Mucosa of stomach (tissue), 1 donor: ENCODE measurements around the gene PTPN3.

Source experiments
- H3K27me3 ChIP-seq: one replicate; pipeline ENCODE4 v1.7.0; 2013; ENCODE audit warnings: mild to moderate bottlenecking, low read length; ENCODE audit not compliant: control insufficient read depth, insufficient read depth
- H3K36me3 ChIP-seq: one replicate; pipeline ENCODE4 v1.7.0; 2013; ENCODE audit warnings: low read length; ENCODE audit not compliant: control insufficient read depth, insufficient read depth
- H3K4me1 ChIP-seq: one replicate; pipeline ENCODE4 v1.7.0; 2013; ENCODE audit warnings: mild to moderate bottlenecking, low read length; ENCODE audit not compliant: control insufficient read depth, insufficient read depth
- H3K4me3 ChIP-seq: one replicate; pipeline ENCODE4 v1.7.0; 2013; ENCODE audit warnings: low read length
- H3K9ac ChIP-seq: one replicate; pipeline ENCODE4 v1.7.0; 2013; ENCODE audit warnings: mild to moderate bottlenecking, low read length, moderate library complexity
- H3K9me3 ChIP-seq: one replicate; pipeline ENCODE4 v1.7.0; 2013; ENCODE audit warnings: mild to moderate bottlenecking, low read length, moderate library complexity; ENCODE audit not compliant: control insufficient read depth
- donor health status: Pancreatic carcinoma.

The PTPN3 gene

DNA sequence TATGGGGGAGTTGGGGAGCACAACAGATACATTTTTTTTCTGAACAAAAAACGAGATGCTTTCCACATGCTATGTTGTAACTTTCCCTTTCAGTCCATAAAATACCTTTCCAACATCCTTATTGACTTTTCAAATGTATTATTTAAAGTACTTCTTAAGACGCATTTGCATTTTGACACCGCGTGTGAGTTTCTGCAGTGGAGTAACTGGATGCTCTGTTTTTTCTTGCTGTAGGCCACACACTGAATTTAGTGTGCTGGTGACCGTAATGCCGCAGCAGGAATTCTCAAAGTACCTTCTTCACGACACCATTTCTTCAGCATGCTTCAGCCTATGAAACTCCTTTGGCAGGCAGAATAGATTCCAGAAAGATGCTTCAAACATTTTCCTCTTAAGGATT lies 163.0 kb downstream of the PTPN3 start:
- Histone ChIP-seq H3K36me3 (no peaks in the 10 kb centered on the region), H3K9me3 (no peaks in the 10 kb centered on the region), H3K4me3 (no peak overlapping the region), H3K9ac (no peak overlapping the region), H3K27me3 (no peaks in the 10 kb centered on the region), H3K4me1 (peaks cover 25% of the 10 kb centered on the region)

DNA sequence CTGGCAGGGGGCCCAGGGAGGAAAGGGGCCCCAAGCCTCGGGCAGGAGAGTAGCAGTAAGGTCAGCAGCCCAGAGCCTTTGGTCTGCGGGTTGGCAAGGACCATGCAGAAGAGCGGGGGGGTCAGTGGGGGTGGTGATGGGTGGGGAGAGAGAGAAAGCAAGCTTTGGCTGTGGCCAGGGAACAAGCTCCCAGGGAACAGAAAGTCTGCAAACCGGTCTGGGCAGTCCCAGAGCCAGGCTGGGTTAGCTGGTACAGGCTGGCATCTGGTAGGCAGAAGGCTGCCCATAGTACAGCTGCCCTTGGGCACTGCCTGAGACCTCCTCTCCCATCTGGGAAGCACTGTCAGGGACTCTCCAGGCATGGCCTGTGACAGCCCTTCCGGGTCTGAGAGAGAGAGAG lies 166.8 kb downstream of the PTPN3 start:
- H3K9ac ChIP-seq, result peak overlapping the region; percentile 44
- H3K9me3 ChIP-seq, result no peaks in the 10 kb centered on the region
- no peak overlapping the region for H3K4me3 ChIP-seq
- no peaks in the 10 kb centered on the region for H3K27me3 ChIP-seq
- peaks cover 51% of the 10 kb centered on the region for H3K4me1 ChIP-seq
- no peaks in the 10 kb centered on the region for H3K36me3 ChIP-seq

- H3K36me3 ChIP-seq, result no peaks in the 10 kb centered on the region
- peaks cover 46% of the 10 kb centered on the region for H3K4me1 ChIP-seq
- no peaks in the 10 kb centered on the region for H3K27me3 ChIP-seq
- H3K9me3 ChIP-seq, result no peaks in the 10 kb centered on the region
- peak overlapping the region; percentile 70 for H3K9ac ChIP-seq
- no peak overlapping the region for H3K4me3 ChIP-seq
Measured at GRCh38 chr9:109329638-109330258, 168.4 kb downstream of the PTPN3 start.

DNA sequence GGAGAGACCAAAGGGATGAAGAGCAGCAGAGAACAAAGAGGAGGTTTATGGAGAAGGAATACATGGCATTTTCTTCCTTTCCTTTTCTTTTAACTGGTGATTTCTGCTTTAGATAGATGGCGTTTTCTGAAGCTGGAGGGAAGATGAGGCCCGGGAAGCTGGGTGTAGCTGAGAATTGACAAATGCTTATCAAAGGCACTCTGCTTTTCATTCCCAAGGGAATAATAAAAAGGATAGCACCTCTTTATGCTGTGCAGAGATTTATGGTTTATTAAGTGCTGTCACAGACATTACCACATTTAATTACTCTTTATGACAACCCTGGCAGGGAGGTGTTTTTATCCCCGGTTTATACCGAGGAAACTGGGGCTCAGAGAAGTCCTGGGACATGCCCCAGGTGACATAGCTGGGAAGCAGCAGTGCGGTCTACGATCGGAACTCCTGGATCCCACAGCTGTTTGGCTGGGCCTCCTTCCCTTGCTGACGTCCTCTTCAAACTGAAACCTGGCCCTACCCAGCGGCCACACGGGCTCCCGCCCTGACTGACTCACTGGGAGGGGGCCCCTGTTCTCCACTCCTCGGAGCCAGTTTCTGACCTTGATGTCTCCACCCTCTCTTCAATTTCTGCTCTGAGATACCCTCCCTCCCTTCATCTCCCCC lies 169.0 kb downstream of the PTPN3 start:
- H3K9me3 ChIP-seq, result no peaks in the 10 kb centered on the region
- no peaks in the 10 kb centered on the region for H3K27me3 ChIP-seq
- peak overlapping the region; percentile 70 for H3K9ac ChIP-seq
- H3K36me3 ChIP-seq, result no peaks in the 10 kb centered on the region
- H3K4me3 ChIP-seq, result no peak overlapping the region
- H3K4me1 ChIP-seq, result peaks cover 46% of the 10 kb centered on the region
